Measurements from ENCODE around the gene MBD6. TPM values are rescaled to one million over a fixed set of nuclear protein-coding genes. Genes with fewer than 3 reads are reported as not detected.

MBD6 gene
- total and polyA plus RNA-seq, 2 of the 8 experiments (the other 6 are each of a cell fraction or from before 2014, with no cell fraction given), result 3.9 to 32.3 TPM

DNA sequence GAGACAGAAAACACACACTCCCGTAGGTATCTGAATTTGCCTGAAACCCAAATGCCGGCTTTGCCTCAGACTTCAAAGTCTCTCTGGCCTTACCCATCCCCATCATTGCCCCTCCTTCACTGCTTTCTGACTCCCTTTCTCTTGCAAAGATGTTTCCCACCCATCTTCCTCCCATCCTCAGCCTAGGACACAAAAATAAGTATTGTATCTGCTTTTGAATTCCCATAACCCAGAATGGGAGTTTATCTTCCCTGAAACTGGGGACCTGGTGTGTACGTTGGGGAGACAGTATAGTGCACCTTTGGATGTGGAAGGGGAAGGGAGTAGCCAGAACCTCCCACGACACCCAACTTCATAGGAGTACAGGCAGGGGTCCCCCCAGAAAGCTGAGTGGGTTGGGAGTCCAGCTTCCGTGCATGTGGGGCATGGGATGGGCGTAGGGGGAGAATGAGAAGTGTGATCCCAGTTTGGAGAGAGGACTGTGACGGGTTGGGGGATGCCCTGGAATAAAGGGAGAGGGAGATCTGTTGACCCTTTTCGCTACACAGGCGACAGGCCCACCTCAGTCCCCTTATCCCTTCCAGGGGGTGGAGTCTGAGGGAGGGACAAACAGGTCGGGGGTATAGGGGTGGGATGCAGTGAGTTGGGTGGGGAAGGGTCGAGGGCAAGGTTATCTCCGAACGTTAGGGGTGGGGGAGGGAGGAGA lies 26.7 kb downstream of the MBD6 start (continued):
- TF ChIP-seq TAF7 (optimal IDR thresholded peaks at IDR 0.05; ENCODE audit: borderline replicate concordance, low read depth, low read length) (no peak), RXRA (IDR thresholded peaks at IDR 0.05; ENCODE audit: insufficient read depth, low read depth, low read length) (no peak), SP1 (IDR thresholded peaks at IDR 0.05; ENCODE audit: low read depth, low read length) (no peak), GABPA (IDR thresholded peaks at IDR 0.05; ENCODE audit: borderline replicate concordance, insufficient read depth, low read length) (no peak), SIX5 (IDR thresholded peaks at IDR 0.05; ENCODE audit: low read depth, low read length) (no peak), NANOG (IDR thresholded peaks at IDR 0.05; ENCODE audit: insufficient read depth, low read depth, low read length, poor library complexity, severe bottlenecking) (no peak), YY1 (IDR thresholded peaks at IDR 0.05; ENCODE audit: low read depth, low read length) (no peak), SIN3A (conservative IDR thresholded peaks at IDR 0.05 in 1 of 2, IDR thresholded peaks at IDR 0.05 in 1 of 2; ENCODE audit: low read depth in 1 of 2, low read length in 2 of 2) (no peak), KDM1A (IDR thresholded peaks at IDR 0.05; ENCODE audit: borderline replicate concordance, low read length) (no peak), CBX5 (IDR thresholded peaks at IDR 0.05; ENCODE audit: low read depth, low read length) (no peak)

Data from H1 (cell line).